ENCODE measurements around the gene XPO4. TPM values are rescaled to one million over a fixed set of nuclear protein-coding genes. Genes with fewer than 3 reads are reported as not detected.

Gene XPO4
- total RNA-seq, 1 experiment from 2014 or later, result 34.1 TPM

DNA sequence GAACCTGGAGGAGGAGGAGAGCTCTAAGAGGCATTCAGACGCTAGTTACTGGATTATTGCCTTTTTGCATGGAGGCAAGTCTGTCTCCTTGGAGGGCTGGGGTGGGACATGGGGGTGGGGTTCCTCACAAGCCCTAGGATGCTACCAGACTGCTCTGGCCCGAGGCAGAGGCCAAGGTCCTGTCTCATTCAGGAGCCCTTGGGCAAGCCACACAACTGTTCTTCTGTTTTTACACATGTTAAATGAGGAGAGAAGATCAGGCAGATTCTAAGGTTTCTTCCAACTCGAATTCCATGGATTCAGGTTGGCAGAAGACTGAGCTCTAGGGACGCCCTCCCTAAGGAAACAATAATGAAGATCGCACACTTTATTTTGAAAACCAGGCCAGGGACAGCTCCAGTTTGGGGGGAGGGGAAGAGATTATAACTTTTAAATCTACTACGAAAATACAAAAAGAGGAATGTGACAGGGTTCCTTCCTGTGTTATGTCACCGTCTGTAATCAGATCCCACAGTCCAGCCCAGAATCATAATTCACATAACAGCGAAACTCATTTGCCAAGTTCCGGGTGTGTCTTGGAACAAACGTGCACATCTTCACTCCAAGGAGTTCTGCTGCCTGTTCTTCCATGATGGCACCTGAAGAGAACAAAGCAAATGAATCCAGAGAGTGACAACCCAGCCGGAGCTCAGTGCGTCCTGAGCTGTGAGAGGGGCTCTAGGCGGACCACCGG is 173.8 kb downstream of the XPO4 start:
- Mint-ChIP-seq H3K36me3 (ENCODE audit: insufficient read depth in 1 of 3, low read depth in 3 of 3) (peaks cover 0 to 4% (median 1%) of the 10 kb centered on the region in 3 experiments; a peak in 1 of 7 replicates), H3K4me1 (no peaks in the 10 kb centered on the region), H3K4me3 (no peak overlapping the region), H3K27me3 (ENCODE audit: low read depth) (peaks cover 2% of the 10 kb centered on the region; the same call in 1 of the 2 replicates), H3K9me3 (no peaks in the 10 kb centered on the region), H3K27ac (no peak overlapping the region)
- H3K23ac ChIP-seq (ENCODE audit: insufficient read length, low read depth, low read length), result no peak overlapping the region
- no peak overlapping the region for H4K8ac ChIP-seq (replicated peaks; ENCODE audit: insufficient read length, low read depth, low read length)
- H3K9ac ChIP-seq (ENCODE audit: extremely low read depth, insufficient read length, low read length), result no peak overlapping the region
- no peaks in the 10 kb centered on the region for H3K79me1 ChIP-seq (ENCODE audit: insufficient read depth, low read depth, low read length, poor library complexity, severe bottlenecking)
- no peak overlapping the region for H3K18ac ChIP-seq (ENCODE audit: insufficient read length, low read depth, low read length)
- H3K4me2 ChIP-seq (ENCODE audit: insufficient read depth, insufficient read length, low read length), result no peak overlapping the region
- no CpG with 5 or more reads among the region's 14 CpGs for WGBS (ENCODE audit: extremely low coverage, insufficient read length, low lambda C conversion rate)
- DNase-seq, result no peak
- no peak overlapping the region for H4K5ac ChIP-seq (ENCODE audit: insufficient read length, low read depth, low read length)
- H3K4me1 ChIP-seq (ENCODE audit: insufficient read depth, low read length), result no peaks in the 10 kb centered on the region
- H2AFZ ChIP-seq (ENCODE audit: low read length), result no peak overlapping the region
- H4K91ac ChIP-seq (ENCODE audit: insufficient read length, low read depth, low read length), result no peak overlapping the region
- no peaks in the 10 kb centered on the region for H3K23me2 ChIP-seq (ENCODE audit: insufficient read length, low read depth, low read length, poor library complexity, severe bottlenecking)
- H3K79me2 ChIP-seq (ENCODE audit: insufficient read depth, low read length), result no peaks in the 10 kb centered on the region
- no peak overlapping the region for H2BK15ac ChIP-seq (ENCODE audit: low read depth, low read length)
- no peak overlapping the region for H3T11ph ChIP-seq (ENCODE audit: low read length)
- no peak overlapping the region for H2AK5ac ChIP-seq (ENCODE audit: insufficient read length, low read length)
- TF ChIP-seq, protein P1, sequence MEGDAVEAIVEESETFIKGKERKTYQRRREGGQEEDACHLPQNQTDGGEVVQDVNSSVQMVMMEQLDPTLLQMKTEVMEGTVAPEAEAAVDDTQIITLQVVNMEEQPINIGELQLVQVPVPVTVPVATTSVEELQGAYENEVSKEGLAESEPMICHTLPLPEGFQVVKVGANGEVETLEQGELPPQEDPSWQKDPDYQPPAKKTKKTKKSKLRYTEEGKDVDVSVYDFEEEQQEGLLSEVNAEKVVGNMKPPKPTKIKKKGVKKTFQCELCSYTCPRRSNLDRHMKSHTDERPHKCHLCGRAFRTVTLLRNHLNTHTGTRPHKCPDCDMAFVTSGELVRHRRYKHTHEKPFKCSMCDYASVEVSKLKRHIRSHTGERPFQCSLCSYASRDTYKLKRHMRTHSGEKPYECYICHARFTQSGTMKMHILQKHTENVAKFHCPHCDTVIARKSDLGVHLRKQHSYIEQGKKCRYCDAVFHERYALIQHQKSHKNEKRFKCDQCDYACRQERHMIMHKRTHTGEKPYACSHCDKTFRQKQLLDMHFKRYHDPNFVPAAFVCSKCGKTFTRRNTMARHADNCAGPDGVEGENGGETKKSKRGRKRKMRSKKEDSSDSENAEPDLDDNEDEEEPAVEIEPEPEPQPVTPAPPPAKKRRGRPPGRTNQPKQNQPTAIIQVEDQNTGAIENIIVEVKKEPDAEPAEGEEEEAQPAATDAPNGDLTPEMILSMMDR (conservative IDR thresholded peaks at IDR 0.05), result no peak
- H2BK5ac ChIP-seq (ENCODE audit: insufficient read length, low read length), result no peak overlapping the region
- H3K27ac ChIP-seq (ENCODE audit: insufficient read length, low read depth, low read length), result no peak overlapping the region
- H2BK12ac ChIP-seq (ENCODE audit: insufficient read length, low read depth, low read length), result no peak overlapping the region
- no peak overlapping the region for H2BK20ac ChIP-seq (ENCODE audit: low read depth, low read length, poor library complexity, severe bottlenecking)
- H3K14ac ChIP-seq (ENCODE audit: insufficient read depth, low read length), result no peak overlapping the region
- H2BK120ac ChIP-seq (ENCODE audit: low read depth, low read length, poor library complexity, severe bottlenecking), result no peak overlapping the region
- H3K56ac ChIP-seq (ENCODE audit: insufficient read length, low read depth, low read length), result no peak overlapping the region
- H4K20me1 ChIP-seq (ENCODE audit: control insufficient read depth, insufficient read depth, insufficient read length), result no peaks in the 10 kb centered on the region
- no peaks in the 10 kb centered on the region for H3K9me3 ChIP-seq (ENCODE audit: control insufficient read depth, low read depth, low read length)
- no peaks in the 10 kb centered on the region for H3K27me3 ChIP-seq (ENCODE audit: insufficient read depth, low read length)
- H3K4ac ChIP-seq (ENCODE audit: low read depth, low read length), result no peak overlapping the region

Data from H9 (cell line).